ENCODE results near the gene SEMA4D.
A peak's percentile ranks its signal among the peaks of the same experiment; 100 is the strongest.
"Not testable (repeated sequence)": the region's sequence is repeated elsewhere in the genome, so short reads cannot be mapped to it uniquely, and the experiment has no call there.

Gene SEMA4D

DNA sequence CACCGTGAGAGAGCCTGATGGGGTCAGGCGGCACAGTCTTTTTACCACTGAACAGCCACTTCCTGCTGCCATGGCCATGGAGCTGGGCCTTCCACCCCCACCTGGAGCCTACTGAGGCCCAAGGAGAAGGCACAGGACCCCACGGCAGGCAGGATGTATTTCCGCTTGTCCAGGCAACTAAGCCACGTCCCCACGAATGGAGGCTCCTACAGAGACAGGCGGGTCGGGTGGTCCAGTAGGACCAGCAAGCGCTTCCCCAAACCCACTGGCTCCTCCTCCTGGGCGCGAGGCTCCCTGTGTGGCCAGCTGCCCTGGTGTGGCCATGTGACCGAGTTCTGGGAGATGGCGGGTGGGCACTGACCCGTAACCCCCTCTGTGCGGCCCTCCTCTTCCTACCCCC is 113.1 kb downstream of the SEMA4D start:
- Histone ChIP-seq H3K4me3 (no peak overlapping the region), H3K27ac (no peak overlapping the region)

DNA sequence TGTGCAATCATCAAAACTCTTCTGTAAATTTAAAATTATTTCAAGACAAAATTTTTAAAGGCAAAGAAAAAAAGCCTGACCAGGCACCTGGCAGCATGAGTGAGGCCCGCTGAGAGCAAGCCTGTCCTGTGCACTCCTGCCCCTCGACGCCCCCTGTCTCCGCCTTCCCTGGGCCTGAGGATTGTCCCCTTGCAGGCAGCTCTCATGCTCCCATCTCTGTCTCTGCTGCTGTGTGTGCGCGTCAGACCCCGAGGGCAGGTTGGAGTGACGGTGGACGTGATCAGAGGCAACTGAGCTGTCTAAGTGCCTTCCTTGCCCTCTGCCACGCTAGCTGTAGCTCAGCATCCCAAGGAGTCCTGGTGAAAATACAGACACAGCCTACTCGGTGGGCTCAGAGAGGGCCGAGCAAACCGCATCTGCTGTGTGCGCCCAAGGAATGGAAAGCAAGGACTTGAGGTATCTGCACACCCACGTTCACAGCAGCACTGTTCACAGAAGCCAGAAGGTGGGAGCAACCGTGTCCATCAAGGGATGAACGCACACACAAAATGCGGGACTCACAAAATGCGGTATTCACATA is 114.1 kb downstream of the SEMA4D start:
- H3K4me3 ChIP-seq = no peak overlapping the region
- H3K27ac ChIP-seq = no peak overlapping the region

DNA sequence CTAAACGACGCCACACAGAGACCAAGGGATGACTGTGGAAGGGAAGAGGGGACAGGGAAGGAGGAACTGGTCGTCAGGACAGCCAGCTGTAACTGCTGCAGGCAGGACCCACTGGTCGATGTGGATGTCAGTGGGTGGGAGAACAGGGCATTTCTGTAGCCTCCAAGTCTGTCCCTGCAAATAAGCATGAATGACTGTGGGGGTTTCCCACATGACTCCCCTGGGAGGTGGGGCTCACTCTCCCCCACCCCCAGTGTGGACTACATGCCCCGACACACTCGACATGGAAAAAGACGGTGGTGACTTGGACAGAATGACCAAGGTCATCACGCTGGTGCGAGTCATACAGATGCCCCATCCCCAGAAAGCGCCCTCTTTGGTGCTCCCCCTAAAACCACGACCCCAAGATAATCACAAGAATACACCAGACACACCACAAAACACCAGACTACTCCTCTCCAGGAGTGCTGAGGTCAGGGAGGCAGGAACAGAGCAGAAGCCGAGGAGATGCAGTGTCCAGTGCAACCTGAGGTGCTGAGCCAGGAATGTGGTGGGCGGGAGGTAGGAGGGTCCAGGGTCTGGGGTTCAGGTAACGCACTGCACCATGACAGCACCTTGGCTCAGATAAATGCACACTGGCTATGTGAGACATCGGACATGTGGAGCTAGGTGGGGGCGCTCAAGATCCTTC is 114.7 kb downstream of the SEMA4D start:
- H3K27ac ChIP-seq = no peak overlapping the region
- H3K4me3 ChIP-seq = no peak overlapping the region

DNA sequence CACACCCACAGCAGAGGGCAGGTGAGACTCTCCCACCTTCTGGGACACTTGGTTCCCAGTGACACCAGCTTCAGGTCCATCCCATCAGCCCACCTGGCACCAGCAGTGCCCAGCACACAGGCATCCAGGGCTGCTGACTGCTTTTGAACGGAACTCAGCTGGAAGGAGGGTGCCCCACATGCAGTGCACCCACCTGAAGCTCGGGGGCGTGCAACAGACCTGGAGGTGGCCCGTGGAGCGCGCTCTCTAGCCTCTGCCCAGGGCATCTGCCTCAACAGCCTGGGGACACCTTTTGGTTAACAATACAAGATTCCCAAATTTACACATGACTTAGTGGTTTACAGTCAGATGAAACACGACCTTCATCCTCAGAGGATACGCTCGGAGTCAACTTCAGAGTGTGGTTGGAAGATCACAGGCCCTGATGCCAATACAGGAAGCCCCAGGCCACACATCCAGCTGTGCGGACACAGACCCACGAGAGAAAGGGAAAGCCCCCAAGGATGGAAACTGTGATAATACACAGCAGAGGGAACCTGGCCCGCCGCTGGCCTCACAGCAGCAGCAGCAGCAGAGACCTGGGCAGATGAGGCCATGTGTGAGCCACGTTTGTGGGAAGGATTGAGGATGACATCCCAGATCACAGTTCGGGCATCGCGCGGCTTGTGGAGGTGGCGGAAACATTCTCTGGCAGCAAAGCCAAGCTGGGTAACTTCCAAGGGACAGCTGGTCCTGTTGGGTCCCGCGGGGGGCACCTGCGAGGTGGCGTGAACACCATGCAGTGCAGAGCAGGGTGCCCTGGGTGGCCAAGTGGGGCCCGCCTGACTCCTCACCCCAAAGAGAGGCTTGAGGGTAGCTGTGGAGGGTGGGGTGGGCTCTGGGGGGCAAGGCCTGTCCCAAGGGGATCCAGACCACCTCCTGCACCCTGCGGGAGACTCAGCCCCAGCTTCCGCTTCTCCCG is 115.6 kb downstream of the SEMA4D start:
- Histone ChIP-seq H3K27ac (no peak overlapping the region), H3K4me3 (no peak overlapping the region)

DNA sequence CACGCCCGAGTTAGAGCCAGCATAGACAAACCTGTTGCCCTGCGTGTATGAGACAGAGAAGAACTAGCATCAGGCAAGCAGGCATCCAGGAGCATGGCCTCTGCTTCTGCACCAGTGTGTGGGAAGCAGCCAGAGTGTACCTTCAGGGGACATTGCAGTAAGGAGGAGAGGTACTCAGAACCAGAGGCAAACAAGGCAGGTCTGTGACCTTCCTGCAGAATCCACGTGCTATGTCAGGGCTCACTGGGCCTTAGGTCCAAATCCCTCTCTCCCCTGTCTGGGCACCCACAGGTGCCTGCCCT is 116.7 kb downstream of the SEMA4D start:
- H3K27ac ChIP-seq = no peak overlapping the region
- no peak overlapping the region for H3K4me3 ChIP-seq

DNA sequence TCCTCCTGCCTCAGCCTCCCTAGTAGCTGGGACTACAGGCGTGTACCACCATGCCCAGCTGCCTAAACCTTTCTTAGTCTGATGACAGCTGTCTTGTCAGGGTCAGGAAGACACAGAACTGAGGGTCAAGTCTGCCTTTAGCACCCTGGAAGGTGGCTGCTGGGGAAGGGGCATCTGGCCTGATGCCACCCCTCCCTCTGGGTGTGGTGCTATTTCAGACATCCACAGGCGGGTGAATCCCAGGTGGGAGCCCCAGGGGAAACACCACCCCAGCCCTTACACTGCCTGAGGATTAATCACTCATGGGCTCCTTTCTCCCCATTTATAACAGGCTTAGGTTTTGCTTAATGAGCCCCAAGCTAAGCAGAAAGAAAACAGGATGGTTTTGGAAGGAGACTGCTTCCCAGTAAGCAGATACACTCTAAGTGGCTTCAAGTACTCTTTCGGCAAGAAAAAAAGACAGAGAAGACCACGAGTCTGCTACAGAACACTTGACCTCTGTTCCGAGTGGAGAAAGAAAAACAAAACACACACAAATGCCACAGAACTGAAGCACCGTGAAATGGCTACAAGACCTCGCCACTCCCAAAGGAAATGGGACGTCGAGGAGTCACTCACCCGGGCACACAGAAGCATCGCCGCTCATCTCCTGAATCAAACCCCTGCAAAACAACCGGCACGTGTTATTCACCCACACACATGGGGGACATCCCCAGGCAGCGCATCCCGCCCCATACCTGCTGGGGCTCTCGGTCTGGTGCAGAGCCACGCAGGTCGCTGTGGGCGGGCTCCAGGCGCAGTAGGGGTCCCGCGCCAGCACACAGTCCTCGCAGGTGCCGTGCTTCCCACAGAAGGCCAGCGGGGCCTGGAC is 117.2 kb downstream of the SEMA4D start:
- H3K4me3 ChIP-seq = no peak overlapping the region
- no peak overlapping the region for H3K27ac ChIP-seq

DNA sequence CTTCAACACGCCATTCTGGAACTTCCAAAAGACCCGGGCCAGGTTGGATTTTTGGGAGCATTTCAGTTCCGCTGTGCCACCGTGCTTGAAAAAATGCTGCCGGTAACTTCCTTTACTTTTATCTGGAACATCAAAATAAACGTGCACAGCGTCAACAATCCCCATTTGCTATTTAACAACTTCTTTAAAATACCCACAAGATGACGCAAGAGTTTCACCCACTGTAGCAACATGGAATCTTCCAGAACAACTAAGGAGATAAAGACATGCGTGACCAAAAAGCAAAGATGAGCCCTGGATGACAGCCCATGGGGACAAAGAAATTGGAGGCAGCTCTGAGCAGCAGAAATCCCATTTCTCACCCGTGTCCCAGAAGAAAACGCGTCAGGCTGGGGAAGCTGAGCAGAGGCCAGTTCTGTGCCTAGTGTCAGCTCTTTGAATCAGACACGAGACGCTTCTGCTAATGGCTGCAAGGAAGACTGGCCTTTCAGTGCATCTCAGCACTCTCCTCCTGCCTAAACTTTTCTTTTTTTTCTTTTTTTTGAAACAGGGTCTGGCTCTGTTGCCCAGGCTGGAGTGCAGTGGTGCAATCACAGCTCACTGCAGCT is 118.3 kb downstream of the SEMA4D start:
- Histone ChIP-seq H3K4me3 (no peak overlapping the region), H3K27ac (no peak overlapping the region)

DNA sequence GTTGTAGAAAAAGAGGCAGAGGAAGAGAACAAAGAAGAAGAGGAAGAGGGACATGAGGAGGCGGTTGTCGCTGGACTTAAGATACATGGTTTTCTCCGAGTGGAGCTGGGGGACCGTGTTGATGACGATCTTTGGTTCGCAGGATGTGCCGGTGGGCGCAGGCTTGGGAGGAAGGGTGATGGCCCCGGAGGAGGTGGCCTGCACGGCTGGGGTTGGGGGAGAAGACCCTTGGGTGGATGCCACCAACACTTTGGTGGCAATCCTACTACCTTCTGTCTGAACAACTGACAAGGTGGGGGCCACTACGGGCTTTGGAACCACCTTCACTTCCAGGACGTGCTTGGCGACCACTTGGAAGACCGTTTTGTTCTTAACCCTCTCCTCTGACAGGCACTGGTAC is 118.9 kb downstream of the SEMA4D start:
- Histone ChIP-seq H3K27ac (no peak overlapping the region), H3K4me3 (no peak overlapping the region)

DNA sequence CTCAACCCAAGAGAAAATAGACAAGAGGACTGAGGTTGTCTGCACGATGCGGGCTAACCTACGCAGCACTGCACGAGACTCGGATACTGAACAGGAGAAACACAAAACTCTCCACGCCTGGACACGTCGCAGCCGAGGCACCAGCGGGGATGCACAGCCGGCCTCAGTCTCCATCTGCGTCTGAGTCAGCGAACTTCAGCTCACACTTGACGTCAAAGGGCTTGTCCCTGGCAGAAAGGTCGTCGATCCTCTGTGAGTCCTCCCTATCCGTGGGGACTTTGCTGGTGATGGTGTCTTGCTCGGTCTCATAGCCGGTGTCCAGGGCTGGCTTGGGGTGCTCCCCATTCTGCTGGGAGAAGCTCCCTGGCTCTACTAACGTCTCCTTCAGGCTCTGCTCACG is 119.4 kb downstream of the SEMA4D start:
- Histone ChIP-seq H3K27ac (no peak overlapping the region), H3K4me3 (no peak overlapping the region)

DNA sequence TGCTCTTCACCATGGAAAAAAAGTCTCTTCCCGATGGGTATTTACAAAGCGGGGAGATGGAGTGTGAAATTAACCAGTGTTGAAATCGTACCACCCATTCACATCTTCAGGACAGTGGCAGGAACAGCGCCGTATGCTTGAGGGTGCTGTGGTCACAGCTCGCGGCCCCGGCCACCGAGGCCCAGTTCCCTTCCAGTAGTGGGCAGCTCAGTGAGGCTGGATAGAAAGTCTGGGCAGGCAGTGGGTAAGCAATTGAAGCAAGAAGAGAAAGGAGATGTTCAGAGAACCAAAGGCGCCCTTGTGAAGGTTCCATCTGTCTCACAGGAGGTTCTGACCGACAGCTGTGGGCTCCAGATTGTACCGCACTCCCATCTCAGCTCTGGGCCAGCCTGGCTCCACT is 120.5 kb downstream of the SEMA4D start:
- Histone ChIP-seq H3K4me3 (no peak overlapping the region), H3K27ac (no peak overlapping the region)

DNA sequence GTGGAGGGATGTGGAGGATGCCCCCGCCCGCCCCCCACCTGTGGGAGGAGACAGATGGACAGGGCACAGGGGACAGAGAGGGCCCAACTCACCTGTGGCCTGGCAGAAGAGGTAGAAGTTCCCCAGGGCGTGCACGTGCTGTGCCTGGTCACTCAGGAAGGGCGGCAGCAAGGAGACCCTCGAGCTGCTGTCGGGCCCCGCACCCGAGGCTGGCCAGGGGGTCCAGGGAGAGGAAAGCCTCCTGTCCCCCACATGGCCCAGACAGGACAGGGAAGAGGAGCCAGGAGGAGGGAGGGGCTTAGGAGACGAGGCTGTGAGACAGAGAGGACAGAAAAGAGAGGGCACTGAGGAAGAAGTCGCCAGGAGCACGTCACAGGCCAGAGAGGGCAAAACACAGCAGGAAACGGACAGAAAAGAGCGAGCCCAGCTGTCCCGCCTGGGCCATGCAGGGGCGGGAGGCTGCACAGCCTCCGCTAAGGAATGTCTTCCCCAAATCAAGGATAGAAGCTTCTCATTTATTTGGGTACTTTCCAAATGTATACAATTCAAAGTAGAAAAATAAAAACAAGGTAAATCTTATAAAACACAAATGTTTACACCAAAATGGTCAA is 121.1 kb downstream of the SEMA4D start:
- H3K27ac ChIP-seq = no peak overlapping the region

DNA sequence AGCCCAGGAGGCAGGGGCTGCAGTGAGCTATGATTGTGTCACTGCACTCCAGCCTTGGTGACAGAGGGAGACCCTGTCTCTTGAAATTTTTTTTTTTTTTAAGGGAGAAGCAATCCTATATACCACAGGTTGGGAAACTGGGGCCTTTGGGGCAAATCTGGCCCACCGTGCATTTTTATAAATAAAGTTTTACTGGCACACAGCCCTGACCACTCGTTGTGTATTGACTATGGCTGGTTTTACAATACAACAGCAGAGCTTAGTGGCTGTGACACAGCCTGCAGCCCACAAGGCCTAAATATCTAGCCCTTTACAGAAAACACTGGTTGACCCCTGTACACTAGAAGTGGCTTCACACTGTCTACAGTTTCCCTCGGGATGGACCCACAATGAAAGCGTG is 121.6 kb downstream of the SEMA4D start:
- H3K27ac ChIP-seq = no peak overlapping the region
- no peak overlapping the region for H3K4me3 ChIP-seq

More for the DNA sequence above, 121.1 kb downstream of the SEMA4D start:
- no peak overlapping the region for H3K4me3 ChIP-seq

DNA sequence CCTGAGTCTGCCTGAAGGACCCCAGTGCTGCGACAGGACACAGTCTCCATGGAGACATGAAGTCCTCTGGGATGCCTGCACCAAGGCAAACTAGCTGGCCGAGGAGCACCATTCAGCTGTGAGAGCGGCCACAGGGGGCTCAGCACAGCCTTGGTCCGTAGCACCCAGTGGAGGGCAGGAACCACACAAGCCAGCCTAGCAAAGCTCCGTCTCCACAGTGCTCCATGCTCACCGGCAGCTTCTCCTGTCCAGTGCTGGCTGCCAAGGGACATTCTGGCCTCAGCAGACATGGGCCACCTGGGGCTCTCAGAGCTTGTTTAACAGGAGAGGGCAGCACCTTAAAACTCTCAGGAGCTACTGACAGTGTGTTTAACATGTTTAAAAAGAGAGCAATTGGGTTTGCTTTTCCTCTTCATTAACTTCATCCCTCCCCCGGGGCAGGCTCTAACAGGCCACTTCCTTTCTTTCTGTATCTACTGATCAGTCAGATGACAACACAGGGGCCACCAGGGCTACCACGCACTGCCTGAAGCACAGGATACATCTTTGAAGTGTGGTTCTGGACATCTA is 122.6 kb downstream of the SEMA4D start:
- peak overlapping the region in 6 of 21 experiments; percentile 4 to 49 (median 37) for H3K27ac ChIP-seq

DNA sequence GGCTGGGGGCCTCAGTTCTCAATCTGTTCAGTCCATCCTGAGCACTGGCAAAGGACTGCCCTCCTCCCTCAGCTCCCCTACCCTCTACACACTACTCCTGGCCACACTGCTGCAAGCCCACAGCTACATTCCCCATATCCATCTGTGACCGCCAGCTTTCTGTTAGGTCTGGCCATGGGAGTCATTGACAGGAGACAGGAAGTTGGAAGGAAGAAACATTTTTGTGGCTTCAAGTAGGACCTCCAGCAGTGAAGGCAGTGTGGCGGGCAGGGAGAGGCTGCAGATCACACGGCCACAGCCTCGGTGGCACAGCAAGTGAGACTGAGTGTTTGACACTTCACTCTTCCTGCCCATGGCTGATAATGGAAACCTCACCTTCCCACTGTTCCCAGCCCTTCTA is 123.7 kb downstream of the SEMA4D start:
- Histone ChIP-seq H3K27ac (no peak overlapping the region), H3K4me3 (no peak overlapping the region)

More for the DNA sequence above, 122.6 kb downstream of the SEMA4D start:
- no peak overlapping the region for H3K4me3 ChIP-seq

DNA sequence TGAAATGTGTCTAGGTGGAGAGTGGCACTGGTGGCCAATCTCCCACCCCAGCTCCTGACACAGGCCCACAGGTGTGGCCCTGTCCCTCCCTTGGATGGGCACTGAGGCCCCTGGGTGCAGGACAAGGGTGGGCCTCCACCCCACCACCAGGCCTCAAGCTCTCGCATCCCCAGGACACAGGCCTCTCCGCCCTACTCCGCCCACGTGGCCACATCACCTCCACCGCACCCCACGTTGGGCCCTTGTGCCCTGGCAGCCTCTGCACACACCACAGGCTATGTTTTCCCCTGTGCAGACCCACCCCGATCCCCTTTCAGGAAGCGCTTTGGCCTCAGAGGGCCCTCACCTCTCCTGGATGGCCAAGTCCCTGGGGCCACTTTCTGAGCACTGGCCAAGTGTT is 124.9 kb downstream of the SEMA4D start:
- Histone ChIP-seq H3K27ac (no peak overlapping the region), H3K4me3 (no peak overlapping the region)

DNA sequence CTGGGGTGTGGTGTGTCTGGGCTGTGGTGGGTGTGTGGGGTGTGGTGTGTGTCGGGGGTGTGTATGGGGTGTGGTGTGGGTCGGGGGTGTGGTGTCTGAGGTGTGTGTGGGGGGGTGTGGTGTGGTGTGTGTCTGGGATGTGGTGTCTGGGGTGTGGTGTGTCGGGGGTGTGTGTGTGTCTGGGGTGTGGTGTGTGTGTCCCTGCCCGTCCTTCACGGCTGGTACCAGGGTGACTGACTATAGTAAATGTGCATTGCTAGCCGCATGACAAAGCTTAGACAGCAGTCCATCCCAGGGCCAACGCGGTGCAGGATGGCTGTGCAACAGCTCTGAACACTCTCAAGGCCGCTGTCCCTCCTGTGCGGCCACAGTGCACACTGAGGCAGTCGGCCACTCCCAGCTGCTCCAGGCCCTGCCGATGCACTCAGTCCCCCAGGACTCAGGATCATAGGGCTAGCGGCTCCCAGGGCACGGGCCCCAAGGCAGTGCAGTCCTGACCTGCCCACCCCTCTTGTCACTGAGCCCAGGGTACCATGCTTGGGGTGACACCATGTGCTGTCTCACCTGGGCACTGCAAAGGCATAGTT is 125.6 kb downstream of the SEMA4D start:
- H3K27ac ChIP-seq = no peak overlapping the region
- no peak overlapping the region for H3K4me3 ChIP-seq

DNA sequence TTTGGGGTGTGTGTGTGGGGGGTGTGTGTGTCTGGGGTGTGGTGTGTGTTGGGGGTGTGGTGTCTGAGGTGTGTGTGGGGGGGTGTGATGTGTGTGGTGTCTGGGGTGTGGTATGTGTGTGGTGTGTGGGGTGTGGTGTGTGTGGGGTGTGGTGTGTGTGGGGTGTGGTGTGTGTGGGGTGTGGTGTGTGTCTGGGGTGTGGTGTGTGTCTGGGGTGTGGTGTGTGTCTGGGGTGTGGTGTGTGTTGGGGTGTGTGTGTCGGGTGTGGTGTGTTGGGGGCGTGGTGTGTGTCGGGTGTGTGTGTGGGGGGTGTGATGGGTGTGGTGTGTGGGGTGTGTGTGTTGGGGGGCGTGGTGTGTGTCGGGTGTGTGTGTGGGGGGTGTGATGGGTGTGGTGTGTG is 126.1 kb downstream of the SEMA4D start:
- not testable (repeated sequence) for H3K27ac ChIP-seq, H3K4me3 ChIP-seq

DNA sequence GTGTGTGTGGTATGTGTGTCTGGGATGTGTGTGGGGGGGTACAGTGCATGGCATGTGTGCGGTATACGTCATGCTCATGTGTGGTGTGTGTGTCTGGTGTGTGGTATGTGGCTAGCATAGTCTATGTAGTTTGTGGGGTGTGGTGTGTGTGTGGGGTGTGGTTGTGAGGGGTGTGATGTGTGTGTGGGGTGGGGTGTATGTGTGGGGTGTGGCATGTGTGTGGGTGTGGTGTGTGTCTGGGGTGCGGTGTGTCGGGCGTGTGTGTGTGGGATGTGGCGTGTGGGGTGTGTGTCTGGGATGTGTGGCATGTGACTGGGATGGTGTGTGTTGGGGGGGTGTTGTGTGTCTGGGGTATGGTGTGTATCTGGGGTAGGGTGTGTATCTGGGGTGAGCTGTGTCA is 127.3 kb downstream of the SEMA4D start:
- Histone ChIP-seq H3K4me3 (no peak overlapping the region), H3K27ac (no peak overlapping the region)

DNA sequence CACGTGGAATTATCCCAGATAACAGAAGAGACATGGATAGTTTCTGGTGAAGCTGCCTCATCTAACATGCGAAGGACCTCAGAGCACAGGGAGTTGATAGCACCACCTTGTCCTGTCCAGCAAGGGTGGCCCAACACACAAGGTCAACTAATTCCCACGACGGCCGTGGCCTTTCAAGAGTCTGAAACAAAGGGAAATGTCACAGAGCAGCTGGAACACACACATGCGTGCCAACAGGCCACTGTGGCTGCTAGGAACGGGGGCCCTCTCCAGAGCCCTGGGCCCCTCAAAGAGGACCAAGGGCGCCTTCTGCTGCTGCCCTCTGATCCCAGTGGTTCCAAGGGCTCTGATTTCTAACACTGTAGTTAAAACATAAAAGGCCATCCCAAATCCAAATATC is 128.9 kb downstream of the SEMA4D start:
- H3K27ac ChIP-seq = no peak overlapping the region
- H3K4me3 ChIP-seq = no peak overlapping the region
